ENCODE measurements around the gene BCL7A.

- TF ChIP-seq POLR2AphosphoS5 (IDR thresholded peaks at IDR 0.05; ENCODE audit: low read depth, low read length) = no peak
- TF ChIP-seq CTCF (IDR thresholded peaks at IDR 0.05) = no peak
- no peak for TF ChIP-seq REST (IDR thresholded peaks at IDR 0.05; ENCODE audit: insufficient read depth in 1 of 2, low read depth in 2 of 2, low read length in 1 of 2)
Observed at GRCh38 chr12:122032580-122032979, 10.9 kb downstream of the BCL7A start.

All from Panc1 (cell line).